GM19025 (cell line): Measurements from ENCODE around the gene PCDHB5.
"Not testable (repeated sequence)": the region's sequence is repeated elsewhere in the genome, so short reads cannot be mapped to it uniquely, and the experiment has no call there.

ENCODE experiments used
- ATAC-seq: cut with Tn5 transposase; IDR thresholded peaks from one replicate; pipeline ENCODE4 v1.9.1; 2021; ENCODE audit warnings: mild to moderate bottlenecking, low read depth, moderate library complexity; ENCODE audit not compliant: unreplicated experiment

Gene PCDHB5

DNA sequence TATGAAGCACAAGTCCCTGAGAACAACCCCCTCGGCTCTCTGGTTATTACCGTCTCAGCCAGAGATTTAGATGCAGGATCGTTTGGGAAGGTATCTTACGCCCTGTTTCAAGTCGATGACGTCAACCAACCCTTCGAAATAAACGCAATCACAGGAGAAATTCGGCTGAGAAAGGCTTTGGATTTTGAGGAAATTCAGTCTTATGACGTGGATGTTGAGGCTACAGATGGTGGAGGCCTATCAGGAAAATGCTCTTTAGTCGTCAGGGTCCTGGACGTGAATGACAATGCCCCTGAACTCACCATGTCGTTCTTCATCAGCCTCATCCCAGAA is 16.0 kb downstream of the PCDHB5 start:
- no peak for ATAC-seq

DNA sequence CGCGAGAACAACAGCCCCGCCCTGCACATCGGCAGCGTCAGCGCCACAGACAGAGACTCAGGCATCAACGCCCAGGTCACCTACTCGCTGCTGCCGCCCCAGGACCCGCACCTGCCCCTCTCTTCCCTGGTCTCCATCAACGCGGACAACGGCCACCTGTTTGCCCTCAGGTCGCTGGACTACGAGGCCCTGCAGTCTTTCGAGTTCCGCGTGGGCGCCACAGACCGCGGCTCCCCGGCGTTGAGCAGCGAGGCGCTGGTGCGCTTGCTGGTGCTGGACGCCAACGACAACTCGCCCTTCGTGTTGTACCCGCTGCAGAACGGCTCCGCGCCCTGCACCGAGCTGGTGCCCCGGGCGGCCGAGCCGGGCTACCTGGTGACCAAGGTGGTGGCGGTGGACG is 16.6 kb downstream of the PCDHB5 start:
- not testable (repeated sequence) for ATAC-seq

DNA sequence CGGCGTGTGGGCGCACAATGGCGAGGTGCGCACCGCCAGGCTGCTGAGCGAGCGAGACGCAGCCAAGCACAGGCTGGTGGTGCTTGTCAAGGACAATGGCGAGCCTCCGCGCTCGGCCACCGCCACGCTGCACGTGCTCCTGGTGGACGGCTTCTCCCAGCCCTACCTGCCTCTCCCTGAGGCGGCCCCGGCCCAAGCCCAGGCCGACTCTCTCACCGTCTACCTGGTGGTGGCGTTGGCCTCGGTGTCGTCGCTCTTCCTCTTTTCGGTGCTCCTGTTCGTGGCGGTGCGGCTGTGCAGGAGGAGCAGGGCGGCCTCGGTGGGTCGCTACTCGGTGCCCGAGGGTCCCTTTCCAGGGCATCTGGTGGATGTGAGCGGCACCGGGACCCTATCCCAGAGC is 17.1 kb downstream of the PCDHB5 start:
- ATAC-seq = not testable (repeated sequence)

DNA sequence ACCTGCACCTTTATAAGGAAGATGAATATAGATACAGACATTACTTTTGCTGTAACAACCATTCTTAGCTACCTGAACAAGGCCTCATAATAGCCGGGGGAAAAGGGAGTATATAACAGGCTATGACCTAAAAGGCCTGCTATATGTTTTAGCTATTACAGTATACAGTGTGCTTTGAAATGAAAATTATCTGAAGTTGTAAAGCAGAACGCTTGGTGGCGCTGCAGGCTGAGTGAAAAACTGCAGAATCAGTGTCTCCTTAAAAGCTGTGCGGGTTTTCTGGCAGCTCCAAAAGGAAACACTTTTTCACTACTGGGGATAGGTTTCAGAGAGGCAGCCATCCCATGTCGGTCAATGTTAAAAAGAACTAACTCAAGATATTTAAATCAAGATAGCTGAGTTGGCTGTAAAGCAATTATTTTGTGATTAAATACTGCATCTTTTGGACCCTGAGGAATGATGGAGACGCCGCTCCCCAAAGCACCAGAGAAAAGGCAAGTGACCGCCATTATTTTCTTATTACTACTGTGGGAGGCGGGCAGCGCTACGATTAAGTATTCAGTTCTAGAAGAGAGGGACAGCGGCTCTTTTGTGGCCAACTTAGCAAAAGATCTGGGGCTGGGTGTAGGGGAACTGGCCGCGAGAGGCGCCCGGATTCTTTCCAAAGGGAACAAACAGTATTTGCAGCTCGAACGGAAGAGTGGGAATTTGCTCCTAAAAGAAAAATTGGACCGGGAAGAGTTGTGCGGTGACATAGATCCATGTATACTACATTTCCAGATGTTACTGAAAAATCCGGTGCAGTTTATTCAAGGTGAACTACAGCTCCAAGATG is 20.8 kb downstream of the PCDHB5 start:
- ATAC-seq = no peak

DNA sequence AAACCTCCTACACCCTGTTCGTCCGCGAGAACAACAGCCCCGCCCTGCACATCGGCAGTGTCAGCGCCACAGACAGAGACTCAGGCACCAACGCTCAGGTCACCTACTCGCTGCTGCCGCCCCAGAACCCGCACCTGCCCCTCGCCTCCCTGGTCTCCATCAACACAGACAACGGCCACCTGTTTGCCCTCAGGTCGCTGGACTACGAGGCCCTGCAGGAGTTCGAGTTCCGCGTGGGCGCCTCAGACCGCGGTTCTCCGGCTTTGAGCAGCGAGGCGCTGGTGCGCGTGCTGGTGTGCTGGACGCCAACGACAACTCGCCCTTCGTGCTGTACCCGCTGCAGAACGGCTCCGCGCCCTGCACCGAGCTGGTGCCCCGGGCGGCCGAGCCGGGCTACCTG is 22.4 kb downstream of the PCDHB5 start:
- ATAC-seq = not testable (repeated sequence)

DNA sequence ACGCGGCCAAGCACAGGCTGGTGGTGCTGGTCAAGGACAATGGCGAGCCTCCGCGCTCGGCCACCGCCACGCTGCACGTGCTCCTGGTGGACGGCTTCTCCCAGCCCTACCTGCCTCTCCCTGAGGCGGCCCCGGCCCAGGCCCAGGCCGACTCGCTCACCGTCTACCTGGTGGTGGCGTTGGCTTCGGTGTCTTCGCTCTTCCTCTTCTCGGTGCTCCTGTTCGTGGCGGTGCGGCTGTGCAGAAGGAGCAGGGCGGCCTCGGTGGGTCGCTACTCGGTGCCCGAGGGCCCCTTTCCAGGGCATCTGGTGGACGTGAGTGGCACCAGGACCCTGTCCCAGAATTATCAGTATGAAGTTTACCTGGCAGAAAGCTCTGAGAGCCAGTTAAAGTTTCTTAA is 22.9 kb downstream of the PCDHB5 start:
- ATAC-seq = not testable (repeated sequence)

DNA sequence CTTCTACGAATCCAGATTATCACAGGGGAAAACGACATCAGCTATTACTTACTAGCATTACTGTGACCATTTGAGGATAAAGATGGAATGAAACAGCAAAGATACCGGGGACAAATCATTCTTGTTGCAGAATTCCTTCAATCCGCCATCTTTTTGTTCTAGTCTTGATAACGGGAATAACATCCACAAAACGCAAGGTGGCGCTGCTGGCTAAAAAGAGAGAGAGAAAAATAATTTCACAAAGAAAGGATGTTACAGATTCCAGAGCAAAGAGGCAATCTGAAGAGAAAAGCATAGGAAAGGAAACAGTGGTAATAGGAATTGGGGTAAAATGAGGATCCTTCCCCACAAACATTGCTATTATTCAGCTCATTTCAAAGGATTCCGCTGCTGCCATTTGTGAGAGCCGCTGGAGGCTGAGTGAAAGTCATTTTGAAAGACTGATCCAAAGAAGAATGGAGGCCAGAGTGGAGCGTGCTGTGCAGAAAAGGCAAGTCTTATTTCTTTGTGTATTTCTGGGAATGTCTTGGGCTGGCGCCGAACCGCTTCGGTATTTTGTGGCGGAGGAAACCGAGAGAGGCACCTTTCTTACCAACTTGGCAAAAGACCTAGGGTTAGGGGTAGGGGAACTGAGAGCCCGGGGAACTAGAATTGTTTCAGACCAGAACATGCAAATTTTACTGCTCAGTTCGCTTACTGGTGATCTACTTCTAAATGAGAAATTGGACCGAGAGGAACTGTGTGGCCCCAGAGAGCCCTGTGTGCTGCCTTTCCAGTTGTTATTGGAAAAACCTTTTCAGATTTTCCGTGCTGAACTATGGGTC is 37.6 kb downstream of the PCDHB5 start, which contains the start of gene PCDHB7:
Gene PCDHB7 (plus strand): TSS at position 264 of the 824 bp plus-strand sequence. CDS start 192 bp downstream, at position 456.
- no peak for ATAC-seq

DNA sequence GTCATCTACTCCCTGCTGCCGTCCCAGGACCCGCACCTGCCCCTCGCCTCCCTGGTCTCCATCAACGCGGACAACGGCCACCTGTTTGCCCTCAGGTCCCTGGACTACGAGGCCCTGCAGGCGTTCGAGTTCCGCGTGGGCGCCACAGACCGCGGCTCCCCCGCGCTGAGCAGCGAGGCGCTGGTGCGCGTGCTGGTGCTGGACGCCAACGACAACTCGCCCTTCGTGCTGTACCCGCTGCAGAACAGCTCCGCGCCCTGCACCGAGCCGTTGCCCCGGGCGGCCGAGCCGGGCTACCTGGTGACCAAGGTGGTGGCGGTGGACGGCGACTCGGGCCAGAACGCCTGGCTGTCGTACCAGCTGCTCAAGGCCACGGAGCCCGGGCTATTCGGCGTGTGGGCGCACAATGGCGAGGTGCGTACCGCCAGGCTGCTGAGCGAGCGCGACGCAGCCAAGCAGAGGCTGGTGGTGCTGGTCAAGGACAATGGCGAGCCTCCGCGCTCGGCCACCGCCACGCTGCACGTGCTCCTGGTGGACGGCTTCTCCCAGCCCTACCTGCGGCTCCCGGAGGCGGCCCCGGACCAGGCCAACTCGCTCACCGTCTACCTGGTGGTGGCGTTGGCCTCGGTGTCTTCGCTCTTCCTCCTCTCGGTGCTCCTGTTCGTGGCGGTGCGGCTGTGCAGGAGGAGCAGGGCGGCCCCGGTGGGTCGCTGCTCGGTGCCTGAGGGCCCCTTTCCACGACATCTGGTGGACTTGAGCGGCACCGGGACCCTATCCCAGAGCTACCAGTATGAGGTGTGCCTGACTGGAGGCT is 39.5 kb downstream of the PCDHB5 start:
- ATAC-seq = not testable (repeated sequence)

DNA sequence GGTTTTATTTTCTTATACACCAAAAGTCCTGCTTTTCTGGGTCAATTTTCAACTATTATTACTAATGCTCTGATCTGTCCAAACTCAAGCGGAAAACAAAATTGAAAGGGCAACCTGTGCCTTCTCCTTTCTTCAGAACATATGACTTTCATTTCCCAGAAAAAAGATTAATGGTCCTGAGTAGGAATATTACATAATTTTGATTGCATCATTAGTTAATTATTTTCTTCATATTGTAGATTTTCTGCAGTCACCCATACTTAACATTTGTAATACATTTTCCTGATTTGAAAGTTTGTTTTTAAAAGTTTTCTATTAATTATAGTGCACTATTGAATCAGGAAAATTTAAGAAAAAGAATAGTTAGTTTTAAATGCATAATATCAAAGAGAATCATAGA is 40.9 kb downstream of the PCDHB5 start:
- ATAC-seq = no peak

DNA sequence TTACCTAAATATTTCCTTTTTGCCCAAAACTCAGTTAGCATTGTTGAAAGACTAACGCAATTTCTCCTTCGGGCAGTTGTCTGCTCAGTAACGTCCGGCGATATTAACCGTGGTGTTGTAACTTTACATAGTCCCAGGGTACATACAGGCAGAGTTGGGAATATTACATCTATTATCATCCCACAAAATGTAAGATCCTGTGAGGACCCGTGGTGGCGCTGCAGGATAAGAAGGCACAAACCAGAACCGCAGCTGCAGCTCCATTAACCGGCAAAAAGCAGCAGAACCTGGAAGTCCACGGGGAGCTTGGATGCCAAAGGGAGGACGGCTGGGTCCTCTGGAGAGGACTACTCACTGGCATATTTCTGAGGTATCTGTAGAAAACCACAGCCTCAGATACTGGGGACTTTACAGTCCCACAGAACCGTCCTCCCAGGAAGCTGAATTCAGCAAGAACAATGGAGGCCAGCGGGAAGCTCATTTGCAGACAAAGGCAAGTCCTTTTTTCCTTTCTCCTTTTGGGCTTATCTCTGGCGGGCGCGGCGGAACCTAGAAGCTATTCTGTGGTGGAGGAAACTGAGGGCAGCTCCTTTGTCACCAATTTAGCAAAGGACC is 42.7 kb downstream of the PCDHB5 start, which contains the start of gene PCDHB8:
Gene PCDHB8 (plus strand): TSS at position 214 of the 615 bp plus-strand sequence. CDS start 245 bp downstream, at position 459.
- ATAC-seq = not testable (repeated sequence)

DNA sequence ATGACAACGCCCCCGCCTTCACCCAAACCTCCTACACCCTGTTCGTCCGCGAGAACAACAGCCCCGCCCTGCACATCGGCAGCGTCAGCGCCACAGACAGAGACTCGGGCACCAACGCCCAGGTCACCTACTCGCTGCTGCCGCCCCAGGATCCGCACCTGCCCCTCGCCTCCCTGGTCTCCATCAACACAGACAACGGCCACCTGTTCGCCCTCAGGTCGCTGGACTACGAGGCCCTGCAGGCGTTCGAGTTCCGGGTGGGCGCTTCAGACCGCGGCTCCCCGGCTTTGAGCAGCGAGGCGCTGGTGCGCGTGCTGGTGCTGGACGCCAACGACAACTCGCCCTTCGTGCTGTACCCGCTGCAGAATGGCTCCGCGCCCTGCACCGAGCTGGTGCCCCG is 44.4 kb downstream of the PCDHB5 start:
- not testable (repeated sequence) for ATAC-seq

DNA sequence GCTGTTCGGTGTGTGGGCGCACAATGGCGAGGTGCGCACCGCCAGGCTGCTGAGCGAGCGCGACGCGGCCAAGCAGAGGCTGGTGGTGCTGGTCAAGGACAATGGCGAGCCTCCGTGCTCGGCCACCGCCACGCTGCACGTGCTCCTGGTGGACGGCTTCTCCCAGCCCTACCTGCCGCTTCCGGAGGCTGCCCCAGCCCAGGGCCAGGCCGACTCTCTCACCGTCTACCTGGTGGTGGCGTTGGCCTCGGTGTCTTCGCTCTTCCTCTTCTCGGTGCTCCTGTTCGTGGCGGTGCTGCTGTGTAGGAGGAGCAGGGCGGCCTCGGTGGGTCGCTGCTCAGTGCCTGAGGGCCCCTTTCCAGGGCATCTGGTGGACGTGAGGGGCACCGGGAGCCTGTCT is 44.9 kb downstream of the PCDHB5 start:
- ATAC-seq = not testable (repeated sequence)

DNA sequence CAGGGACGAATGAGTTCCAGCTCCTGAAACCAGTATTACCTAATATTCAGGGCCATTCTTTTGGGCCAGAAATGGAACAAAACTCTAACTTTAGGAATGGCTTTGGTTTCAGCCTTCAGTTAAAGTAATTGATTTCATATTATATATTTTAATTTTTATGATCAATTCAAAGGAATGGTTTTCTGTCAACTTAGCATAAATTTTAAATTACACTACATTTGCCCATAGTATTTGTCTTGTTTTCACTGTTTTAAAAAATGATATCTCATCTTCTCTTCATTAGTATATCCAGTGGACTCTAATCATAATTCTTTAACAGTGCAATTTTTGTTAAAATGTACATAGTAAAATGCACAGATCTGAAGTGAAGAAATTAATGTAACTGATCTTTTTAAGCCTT is 45.3 kb downstream of the PCDHB5 start:
- no peak for ATAC-seq

DNA sequence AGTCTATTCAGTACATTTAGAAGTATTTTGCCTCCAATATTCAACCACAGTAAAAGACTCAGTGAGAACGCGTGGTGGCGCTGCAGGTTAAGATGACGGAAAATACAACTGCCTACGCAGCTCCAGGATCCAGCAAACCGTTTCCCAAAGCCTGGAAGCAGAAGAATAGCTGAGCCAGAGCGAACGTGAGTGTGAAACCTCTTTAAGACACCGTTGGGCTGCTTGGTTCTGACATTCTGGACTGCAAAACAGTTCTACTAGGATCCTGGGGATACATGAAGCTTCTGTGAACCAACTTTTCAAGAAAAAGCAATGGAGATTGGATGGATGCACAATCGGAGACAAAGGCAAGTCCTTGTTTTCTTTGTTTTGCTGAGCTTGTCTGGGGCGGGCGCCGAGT is 47.2 kb downstream of the PCDHB5 start, which contains the start of gene PCDHB16:
Gene PCDHB16 (plus strand): TSS at position 140 of the 400 bp plus-strand sequence. CDS start 173 bp downstream, at position 313.
- ATAC-seq = no peak

DNA sequence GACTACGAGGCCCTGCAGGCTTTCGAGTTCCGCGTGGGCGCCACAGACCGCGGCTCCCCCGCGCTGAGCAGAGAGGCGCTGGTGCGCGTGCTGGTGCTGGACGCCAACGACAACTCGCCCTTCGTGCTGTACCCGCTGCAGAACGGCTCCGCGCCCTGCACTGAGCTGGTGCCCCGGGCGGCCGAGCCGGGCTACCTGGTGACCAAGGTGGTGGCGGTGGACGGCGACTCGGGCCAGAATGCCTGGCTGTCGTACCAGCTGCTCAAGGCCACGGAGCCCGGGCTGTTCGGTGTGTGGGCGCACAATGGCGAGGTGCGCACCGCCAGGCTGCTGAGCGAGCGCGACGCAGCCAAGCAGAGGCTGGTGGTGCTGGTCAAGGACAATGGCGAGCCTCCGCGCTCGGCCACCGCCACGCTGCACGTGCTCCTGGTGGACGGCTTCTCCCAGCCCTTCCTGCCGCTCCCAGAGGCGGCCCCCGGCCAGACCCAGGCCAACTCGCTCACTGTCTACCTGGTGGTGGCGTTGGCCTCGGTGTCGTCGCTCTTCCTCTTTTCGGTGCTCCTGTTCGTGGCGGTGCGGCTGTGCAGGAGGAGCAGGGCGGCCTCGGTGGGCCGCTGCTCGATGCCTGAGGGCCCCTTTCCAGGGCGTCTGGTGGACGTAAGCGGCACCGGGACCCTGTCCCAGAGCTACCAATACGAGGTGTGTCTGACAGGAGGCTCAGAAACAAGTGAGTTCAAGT is 49.3 kb downstream of the PCDHB5 start:
- not testable (repeated sequence) for ATAC-seq

DNA sequence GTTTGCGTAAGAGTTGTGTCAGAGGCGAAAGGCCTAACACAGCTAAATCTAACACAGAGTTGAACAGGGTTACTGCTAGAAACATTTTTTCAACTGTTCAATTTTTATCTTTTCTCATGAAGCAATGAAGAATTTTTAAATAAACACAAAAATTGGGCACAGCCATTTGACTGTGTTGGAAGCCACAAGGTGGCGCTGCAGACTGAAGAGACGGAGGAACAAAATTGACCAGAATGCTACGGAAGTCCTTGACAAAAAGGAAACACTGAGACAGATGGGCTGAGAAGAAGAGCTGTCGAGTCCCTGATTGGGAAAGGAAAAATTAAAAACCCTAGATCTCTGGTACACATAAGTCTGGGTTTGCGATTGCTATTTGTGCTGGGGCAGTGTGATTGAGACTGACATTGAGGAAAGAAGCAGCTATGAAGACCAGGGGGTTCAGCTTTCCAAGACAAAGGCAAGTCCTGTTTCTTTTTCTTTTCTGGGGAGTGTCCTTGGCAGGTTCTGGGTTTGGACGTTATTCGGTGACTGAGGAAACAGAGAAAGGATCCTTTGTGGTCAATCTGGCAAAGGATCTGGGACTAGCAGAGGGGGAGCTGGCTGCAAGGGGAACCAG is 52.0 kb downstream of the PCDHB5 start, which contains the start of gene PCDHB9:
Gene PCDHB9 (plus strand): TSS at position 265 of the 616 bp plus-strand sequence. CDS start 158 bp downstream, at position 423.
- no peak for ATAC-seq
